NCI-H345 treated with DMSO at 0.1 percent for 48 hours (cell line): ENCODE results near the gene SCD5.
A peak's percentile ranks its signal among the peaks of the same experiment; 100 is the strongest.
"Not testable (repeated sequence)": the region's sequence is repeated elsewhere in the genome, so short reads cannot be mapped to it uniquely, and the experiment has no call there.

Experiments used
- DNase-seq: peaks from one replicate; lab custom pipeline; 2025; ENCODE audit not compliant: unreplicated experiment; lab: John Stamatoyannopoulos, UW

Gene SCD5

DNA sequence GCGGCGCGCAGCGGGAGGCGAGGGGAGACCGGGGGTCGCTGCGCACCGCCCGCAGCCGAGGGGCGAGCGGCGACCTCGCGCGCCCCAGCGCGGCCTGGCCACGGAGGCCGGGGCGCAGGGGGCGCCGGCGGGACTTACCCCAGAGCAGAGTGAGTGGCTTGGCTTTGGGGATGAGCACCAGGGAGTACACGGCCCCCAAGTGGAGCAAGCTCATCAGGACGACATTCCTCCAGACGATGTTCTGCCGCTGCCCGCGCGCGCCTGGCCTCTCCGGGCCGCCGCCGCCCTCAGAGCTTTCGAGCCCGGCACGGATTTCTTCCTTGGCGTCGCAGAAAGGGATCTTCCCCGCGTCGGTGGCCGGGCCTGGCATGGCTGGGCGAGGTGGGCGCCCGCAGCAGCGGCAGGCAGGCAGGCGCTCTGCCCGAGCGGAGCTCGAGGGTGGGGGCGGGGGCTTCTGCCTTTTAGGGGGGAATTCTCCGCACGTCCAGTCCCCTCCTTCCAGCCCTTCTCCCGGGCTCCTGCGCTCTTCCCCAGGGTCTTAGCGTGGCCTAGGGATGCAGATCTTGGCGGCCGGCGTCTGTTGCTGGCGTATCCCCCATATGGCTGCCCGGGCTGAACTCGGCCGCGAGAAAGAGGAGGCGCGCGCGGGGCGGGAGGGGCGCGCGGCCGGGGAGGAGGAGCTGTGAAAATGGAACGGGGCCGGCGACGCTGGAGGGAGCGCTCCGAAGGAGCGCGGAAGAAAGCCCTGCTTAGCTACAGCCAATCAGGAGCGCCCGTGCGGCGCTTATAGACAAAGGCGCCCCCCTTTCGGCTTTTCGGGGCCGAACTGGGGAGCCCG lies at the start of gene SCD5:
Gene SCD5, minus strand, starts transcription at position 629 of the 838 bp plus-strand sequence. Its CDS starts 259 bp downstream, at position 370.
- peak; percentile 15 for DNase-seq

DNA sequence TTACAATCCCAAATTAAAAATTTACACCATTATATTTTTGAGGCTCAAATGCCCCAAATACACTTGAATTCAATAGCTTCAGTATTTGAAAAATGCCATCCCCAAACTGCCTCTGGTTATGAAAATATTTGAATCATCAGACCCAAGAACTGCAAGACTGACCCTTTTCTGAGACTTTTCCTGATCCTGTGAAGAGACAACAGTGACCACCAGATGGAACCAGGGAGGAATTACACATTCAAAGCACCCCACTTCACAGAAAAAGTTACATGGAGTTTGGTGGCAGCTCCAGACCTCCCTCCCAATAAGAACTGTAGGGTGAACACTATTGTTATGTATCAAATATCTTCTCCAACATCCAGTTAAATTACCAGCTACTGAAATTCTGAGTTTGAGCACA lies 44.0 kb upstream of the SCD5 start:
- DNase-seq: no peak

DNA sequence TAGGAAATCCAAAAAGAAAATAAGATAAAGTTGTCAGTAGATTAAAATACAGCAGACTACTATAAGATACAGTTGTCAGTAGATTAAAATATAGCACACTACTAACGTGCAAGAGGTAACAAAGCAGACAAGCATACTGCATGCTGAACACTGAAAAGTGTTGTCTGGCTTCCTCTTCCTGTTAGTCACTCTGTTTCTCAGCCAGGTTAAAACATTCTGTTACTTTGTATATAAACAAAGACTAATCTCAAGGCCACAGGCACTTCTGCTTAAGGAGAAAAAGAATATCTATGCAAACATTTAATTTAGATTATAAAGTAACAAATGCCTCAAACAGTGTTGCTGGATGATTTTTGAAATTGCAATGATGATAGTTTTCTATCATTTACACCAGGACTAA lies 41.0 kb upstream of the SCD5 start:
- DNase-seq: no peak

DNA sequence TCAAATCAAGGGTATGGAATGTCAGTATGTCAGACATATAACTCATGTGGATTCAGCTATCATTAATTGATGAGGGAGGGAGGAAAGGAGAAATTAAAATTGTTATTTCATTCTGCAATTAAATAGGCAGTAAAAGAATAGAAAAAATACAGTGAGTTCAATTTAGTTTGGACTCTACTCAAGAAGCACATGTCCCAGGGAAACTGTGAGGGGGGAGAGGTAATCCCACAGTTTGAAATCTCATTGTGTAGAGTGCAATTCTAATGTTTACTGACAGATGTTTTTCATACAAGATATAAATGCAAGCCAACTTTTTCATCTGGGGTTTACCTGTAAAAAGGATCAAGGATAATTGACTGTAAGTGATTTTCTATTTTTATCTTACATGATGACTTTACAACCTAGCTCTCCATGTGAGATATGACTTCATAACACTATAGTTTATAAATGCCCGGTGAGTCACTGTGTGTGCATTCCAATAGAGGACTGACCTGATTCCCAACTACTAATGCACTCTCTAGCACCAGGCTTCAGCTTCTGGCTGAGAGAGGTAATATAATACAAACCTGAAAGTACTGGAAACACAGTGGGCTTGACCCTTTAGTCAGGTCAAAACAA lies 35.2 kb upstream of the SCD5 start:
- DNase-seq: no peak

DNA sequence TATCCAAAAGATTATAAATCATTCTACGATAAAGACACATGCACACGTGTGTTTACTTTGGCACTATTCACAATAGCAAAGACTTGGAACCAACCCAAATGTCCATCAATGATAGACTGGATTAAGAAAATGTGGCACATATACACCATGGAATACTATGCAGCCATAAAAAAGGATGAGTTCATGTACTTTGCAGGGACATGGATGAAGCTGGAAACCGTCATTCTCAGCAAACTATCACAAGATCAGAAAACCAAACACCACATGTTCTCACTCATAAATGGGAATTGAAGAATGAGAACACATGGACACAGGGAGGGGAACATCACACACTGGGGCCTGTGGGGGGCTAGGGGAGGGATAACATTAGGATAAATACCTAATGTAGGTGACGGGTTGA lies 34.5 kb upstream of the SCD5 start:
- not testable (repeated sequence) for DNase-seq

DNA sequence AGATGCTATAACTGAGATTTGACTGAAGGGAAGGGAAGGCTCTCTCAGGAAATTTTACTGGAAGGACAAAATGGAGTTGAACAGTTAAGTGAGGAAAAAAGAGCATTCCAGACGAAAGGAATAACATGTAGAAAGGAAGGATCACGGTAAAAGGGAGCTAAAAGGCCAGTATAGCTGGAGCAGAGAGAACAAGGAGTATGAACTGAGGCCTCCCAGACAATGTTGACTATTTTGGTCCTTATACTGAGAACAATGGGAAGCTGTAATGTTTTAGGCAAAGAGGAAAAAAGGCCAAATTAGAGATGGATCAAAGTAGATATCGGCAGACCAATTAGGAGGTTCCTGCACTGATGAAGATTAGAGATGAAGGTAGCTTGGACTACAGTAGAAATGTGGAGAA lies 26.8 kb upstream of the SCD5 start:
- DNase-seq: no peak

DNA sequence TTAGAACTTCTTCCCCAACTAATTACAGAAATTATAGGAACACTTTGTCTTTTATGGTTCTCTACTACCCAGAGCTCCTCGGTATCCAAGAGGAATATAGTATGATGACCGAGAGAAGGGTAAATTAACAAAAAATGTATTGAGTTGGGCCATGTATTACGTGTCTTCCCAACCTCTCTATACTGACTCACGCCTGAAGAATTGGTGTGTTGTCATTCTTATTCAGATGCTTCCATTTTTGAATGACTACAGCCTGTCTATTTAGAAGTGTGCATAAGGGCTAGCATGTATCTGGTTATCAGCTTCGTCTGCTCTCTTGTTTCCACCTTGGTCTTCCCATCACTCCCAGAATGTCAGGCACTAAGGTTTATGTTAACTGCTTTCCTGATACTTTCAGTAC lies 24.5 kb upstream of the SCD5 start:
- DNase-seq: no peak

DNA sequence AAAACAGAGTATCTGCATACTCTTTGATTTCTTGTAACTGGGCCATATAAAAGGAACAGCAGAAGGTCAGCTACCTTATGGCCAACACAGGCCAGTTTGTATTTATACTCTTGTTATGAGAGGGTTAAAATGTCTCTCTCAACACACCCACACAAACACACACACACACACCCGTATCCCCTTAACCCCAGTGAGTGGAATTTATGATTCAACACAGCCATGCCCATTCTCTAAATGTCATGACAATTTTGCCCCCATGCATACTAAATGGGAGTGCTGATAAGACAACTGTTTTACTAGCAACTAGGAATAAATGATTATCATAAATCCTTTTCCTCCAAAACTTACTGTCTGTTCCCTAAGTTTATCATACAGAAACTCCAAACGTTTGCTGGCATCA lies 22.1 kb upstream of the SCD5 start:
- DNase-seq: no peak

DNA sequence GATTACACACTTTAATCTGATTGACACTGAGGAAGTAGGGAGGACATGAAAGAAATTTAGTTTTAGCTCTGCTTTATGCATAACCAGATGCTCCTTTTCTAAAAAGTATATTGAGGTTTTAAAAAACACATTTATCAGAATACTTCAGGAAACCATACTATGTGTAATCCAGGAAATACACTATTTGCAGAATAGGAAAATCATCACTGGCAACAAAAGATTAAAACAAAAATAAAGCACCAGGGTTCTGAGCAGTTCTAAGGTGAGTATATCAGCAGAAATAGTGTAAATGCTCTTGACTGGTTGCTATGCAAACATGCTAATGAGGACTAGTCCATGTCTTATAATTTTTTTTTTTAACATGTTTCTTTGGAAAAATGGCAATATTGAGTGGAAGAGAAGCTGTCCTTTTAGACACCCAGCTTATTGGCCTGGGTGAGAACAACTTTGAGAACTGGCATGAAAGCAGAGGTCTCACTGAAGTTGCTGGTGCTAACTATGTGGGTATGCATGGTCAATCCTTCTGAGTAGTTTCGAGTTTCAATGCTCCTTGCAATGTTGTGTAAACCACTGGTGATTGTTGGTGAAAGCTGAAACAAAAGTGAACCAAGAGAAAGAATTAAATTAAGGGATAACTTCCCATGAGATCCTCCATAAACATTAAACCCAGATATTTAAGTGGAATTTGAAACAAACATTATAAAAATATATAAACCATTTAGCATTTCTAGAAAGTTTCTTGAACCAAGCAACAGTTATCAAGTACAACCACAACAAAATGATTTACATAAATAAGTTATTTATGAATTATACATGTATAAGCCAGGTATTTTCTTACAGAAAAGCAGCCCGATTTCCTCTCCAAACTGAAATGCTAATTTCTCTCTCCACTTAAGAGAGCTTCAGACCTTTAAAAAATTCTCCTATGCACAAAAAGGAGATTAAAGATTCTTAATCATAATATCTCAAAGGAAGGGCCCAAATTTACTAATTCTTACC lies 20.4 kb upstream of the SCD5 start:
- DNase-seq: no peak

DNA sequence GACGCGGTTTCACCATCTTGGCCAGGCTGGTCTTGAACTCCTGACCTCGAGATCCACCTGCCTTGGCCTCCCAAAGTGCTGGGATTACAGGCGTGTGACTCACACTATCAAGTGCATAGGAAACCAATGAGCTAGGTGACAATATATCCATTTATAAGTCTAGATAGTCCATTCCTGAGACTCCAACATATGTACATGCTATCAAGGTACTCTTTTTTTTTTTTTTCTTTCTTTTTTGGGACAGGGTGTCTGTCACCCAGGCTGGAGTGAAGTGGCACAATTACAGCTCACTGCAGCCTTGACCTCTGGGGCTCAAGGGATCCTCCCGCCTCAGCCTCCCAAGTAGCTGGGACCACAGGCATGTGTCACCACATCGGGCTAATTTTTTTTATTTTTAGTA lies 18.3 kb upstream of the SCD5 start:
- not testable (repeated sequence) for DNase-seq

DNA sequence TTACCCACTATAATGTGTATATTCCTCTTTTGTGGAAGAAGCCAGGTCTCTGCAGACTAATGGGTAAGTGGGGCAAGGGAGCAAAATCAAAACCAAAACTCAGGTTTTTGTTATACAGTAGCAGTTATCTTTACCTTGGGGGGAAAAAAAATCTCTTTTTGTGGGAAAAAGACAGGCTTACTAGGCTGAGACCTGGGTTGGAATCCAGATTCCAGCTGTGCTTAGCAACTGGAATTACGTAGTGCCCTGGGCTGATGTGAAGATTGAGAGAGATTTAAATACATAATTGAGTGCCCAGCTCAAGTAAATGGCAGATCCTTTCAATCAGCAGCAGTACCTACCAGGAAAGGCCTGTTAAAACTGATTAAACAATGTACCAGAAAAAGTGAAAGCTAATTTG lies 15.4 kb upstream of the SCD5 start:
- DNase-seq: no peak

DNA sequence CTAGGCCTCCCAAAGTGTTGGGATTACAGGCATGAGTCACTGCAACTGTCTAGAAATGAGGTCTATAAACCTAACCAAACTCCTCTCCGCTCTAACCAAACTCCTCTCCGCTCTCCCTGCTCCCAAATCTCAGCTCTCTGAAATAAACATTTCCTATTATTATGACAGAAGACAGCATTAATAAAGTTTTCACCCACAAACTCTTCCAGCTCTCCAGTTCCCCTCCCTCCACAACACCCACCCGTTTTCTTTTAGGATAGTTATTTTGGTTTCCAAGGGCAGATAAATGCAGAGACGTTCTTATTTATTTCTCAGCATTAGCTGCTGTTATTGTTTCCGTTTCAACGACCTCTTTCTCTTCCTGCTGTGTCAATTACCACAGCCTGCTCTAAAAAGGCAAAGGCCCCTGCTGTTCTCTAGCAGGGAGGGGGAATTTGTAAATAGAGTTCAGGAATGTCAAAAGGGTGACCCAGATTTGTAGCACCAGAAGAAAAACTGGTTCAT lies 13.3 kb upstream of the SCD5 start:
- DNase-seq: no peak

DNA sequence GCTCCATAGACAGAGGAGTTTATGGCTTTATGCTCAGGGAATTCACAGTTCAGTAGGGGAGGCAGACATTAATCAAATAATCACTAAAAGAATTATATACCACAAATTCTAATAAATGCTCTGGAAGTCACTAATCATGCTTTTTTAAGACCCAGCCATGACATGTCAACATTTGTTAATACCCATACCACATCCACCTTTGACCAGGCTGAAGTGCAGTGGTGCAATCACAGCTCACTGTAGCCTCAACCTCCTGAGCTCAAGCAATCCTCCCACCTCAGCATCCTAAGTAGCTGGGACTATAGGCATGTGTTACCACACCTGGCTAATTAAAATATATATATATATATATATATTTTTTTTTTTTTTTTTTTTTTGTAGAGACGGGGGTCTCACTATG lies 12.8 kb upstream of the SCD5 start:
- no peak for DNase-seq

DNA sequence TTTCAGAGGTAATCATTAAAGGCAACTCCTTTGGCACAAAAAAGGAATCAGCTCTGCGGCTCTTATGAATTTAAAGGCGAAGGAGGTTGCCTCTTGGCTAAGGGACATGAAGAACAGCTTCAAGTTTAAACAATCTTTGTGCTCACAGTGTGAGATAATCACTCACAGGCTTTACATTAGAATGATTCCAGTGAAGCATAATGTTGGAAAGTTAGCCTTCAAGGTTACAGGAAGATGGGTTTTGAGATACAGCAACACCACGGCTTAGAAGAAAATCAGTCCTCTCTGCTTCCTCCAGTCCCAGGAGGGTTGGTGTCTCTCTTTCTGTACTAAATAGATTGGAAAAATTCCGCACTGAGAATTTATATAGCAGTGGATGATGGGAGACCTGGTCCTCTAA lies 11.6 kb upstream of the SCD5 start:
- no peak for DNase-seq

DNA sequence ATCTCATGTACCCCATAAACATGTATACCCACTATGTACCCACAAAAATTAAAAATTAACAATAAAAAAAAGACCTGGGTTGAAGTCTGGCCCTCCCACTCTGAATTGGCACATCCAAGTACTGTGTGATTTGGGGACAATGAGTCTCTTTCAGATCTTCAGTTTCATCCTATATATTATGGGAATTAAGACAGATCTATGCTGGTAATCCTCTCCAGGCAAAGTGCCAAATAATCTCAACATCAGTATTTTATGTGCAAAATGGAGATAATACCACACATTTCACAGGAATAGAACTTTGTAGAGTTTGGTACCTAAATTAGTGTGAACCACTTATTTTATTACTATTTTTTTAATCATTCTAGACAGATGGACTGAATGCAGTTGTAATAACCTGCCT lies 11.0 kb upstream of the SCD5 start:
- no peak for DNase-seq

DNA sequence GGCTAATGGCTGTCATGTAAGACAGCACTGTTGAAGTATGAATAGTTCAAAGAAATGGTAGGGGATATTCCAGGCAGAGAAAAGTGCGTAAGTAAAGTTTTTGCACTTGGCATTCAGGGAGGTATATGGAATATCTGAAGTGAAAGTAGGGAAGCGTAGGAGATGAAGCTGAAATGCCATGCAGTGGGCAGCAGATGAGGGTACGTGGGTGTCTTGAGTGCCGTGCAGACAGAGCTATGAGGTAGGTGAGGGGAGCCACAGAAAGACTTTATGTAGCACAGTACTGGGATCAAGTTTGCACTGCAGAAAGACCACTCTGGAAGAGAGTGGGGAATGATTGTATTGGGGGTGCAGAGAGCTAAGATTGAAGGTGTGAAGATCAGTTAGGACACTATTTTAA lies 5.2 kb upstream of the SCD5 start:
- no peak for DNase-seq

DNA sequence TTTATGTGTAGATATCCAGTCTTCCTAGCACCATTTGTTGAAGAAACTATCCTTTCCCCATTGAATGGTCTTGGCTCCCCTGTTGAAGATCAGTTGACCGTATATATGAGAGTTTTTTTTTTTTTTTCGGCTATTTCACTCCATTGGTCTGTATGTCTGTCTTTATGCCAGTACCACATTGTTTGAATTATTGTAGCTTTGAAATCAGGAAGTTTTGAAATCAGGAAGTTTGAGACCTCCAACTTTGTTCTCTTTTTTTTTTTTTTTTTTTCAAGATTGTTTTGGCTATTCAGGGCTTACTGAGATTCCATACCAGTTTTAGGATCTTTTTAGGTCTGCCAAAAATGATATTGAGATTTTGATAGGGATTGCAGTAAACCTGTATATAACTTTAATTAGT lies 4.3 kb upstream of the SCD5 start:
- no peak for DNase-seq

DNA sequence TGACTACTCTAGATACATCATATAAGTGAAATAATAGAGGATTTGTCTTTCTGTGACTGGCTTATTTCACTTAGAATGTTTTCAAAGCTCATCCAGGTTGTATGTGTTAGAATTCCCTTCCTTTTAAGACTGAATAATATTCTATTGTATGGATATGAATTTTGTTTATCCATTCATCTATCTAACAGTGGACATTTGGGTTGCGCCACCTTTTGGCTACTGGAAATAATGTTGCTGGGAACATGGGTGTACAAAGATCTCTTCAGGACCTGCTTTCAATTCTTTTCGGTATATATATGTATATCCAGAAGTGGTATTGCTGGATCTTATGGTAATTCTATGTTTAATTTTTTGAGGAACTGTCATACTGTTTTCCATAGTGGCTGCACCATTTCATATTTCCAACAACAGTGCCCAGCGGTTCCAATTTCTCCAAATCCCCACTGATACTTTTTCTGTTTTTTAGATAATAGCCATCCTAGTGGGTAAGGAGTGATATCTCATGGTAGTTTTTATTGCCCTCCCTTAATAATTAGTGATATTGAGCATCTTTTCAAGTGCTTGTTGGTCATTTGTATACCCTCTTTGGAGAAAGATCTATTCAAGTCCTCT lies 3.4 kb upstream of the SCD5 start:
- no peak for DNase-seq

DNA sequence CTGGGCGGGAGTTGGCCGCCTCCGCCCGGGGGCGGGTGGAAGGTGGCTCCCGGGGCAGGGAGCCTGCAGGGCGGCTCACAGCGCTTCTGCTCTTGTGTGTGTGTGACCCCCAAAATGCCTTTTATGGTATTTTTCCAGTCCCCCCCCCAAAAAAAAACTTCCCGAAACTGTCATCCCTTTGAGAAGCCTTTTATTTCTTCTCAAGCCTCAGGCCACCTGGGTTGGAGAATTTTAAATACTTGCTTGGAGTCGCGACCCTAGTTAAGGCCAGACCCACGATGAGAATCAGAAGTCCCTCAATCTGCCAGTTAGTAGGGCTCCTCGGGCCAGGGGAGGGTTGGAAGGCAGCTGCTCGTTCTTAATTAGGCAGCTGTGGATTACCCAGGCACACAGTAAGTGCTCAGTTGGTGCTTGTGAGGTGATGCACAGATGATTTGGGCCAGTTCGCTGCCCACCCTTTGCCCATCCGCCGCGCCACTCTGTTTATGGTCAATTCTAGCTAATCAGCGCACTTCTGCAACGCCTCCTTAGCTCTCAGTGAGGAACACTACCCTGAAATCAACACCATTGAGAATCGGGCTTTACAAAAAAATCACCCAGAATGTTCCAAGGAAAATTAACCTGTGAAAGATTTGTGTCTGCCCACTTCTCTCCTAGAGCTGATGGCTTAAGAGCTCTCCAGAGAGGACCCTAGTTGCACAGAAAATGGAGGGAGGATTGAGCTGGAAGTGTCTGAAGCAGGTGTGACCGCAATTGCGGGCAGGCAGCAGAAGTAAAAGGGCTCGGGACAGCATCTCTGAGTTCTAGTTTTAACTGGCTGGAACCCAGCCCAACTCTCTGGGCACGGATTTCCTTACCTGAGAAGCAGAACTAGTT lies 648 bp upstream of the SCD5 start:
- DNase-seq: no peak
